Measurements from ENCODE around the gene CD1D.

GRCh38 chr1:158140764-158141192 is 39.9 kb upstream of the CD1D start:
- TF ChIP-seq CTCF (IDR thresholded peaks at IDR 0.05; ENCODE audit: low read depth, low read length) (no peak), EZH2phosphoT487 (IDR thresholded peaks at IDR 0.05; ENCODE audit: low read depth) (no peak)
